HG03439 (cell line): ENCODE data around the gene HINT1.
"Not testable (repeated sequence)": the region's sequence is repeated elsewhere in the genome, so short reads cannot be mapped to it uniquely, and the experiment has no call there.

Experiments used
- ATAC-seq: cut with Tn5 transposase; IDR thresholded peaks from one replicate; pipeline ENCODE4 v1.9.1; 2021; ENCODE audit warnings: mild to moderate bottlenecking, moderate library complexity; ENCODE audit not compliant: unreplicated experiment

Gene HINT1

GRCh38 chr5:131171276-131171810, 6.3 kb upstream of the HINT1 start:
- ATAC-seq, result no peak

- ATAC-seq, result peak; percentile 99
These were observed 5.7 kb upstream of the HINT1 start, which contains the start of gene LYRM7 for GRCh38 chr5:131170540-131171275. LYRM7 (plus strand) TSS chr5:131170944; CDS start chr5:131171021, 77 bp downstream.

DNA sequence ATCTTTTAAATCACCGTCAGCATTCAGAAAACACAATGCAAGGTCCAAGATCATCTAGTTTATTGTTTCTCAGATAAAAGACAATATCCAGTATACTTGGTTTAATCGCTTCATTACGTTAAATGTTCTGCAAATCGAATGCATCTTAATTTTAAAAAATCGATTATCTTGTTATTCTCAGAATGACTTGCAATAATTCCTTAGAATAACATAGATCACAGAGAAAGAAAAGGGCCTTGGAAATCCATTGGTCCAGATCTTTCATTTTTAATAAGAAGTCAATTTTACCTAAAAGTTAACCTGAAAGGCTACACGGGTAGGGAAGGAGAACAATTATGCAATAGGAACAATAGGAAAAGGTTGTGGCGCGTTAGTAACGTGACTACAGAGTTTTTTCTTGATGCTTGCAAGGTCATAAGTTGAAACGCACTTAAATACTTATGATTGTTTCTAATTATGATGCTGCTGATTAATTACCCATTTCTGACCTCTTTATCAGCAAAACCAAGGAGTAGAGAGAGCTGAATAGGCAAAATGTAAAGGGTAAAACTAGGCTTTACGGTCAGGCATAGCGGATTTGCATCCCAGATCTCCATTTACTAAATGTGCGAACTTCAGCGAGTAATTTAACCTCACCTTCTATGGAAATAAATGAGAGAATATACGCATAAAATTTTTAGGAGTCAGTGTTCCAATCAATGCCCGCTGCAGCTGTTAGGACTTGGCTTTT, 4.9 kb upstream of the HINT1 start:
- ATAC-seq, result no peak

DNA sequence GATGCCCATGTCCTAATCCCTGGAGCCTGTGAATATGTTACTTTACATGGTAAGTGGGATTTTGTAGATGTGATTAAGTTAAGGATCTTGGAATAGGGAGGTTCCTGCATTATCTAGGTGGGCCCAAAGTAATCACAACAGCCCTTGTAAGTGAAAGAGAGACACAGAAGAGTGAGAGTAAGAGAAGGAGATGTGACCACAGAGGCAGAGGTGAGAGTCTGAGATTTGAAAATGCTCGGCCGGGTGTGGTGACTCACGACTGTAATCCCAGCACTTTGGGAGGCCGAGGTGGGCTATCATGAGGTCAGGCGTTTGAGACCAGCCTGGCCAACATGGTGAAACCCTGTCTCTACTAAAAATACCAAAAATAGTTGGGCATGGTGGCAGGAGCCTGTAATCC, 2.6 kb upstream of the HINT1 start:
- ATAC-seq, result no peak

- peak; percentile 75 for ATAC-seq
These were observed 601 bp downstream of the HINT1 start for GRCh38 chr5:131164191-131165118.

- ATAC-seq, result no peak
These were observed 1.6 kb downstream of the HINT1 start for GRCh38 chr5:131163276-131164119.

DNA sequence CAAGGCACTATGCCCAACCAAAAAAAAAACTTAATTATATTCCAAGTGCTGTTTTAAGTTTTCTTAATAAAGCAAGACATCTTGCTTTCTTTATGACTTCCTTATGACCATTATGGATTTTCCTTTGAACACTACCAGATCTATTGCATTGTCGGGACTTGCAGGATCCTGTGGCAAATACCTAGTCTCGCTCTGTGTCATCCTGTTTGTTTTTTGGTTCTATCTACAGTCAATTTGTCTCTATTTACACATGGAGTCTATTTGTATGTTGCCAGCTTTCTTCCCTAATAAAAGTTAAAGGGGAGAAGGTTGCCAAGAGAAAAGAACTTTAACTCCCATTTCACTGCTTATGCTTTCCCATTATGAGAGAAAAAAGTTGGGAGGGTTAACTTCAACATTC, 4.9 kb downstream of the HINT1 start:
- no peak for ATAC-seq

DNA sequence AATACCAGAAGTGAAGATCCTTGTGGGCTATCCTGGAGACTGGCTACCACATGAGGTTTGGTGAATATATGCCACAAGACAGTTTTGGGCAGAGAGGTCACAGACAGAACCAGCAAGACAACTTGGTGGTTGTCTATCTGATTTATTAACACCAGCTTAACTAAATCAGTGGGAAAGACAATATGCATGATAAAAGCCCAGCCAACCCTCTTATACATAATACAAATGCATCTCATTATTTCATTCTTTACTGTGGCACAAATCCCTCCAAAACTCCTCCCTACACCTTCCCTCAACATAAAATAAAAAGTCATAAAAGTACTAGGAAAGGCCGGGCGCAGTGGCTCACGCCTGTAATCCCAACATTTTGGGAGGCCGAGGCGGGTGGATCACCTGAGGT, 8.1 kb downstream of the HINT1 start:
- ATAC-seq, result no peak

DNA sequence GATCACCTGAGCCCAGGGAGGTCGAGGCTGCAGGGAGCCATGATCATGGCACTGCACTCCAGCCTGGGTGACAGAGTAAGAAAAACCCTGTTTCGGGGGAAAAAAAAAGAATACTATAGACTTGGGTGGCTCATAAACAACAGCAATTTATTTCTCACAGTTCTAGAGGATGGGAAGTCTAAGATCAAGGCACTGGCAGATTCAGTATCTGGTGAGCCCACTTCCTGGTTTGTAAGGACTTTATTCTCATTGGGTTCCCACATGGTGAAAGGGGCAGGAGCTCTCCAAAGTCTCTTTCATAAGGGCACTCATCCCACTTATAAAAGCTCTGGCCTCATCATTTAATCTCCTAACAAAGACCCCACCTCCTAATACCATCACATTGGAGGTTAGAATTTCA, 8.7 kb downstream of the HINT1 start:
- ATAC-seq, result no peak

GRCh38 chr5:131151216-131151615, 13.8 kb downstream of the HINT1 start:
- ATAC-seq, result no peak

GRCh38 chr5:131150408-131150807, 14.6 kb downstream of the HINT1 start:
- ATAC-seq, result no peak

DNA sequence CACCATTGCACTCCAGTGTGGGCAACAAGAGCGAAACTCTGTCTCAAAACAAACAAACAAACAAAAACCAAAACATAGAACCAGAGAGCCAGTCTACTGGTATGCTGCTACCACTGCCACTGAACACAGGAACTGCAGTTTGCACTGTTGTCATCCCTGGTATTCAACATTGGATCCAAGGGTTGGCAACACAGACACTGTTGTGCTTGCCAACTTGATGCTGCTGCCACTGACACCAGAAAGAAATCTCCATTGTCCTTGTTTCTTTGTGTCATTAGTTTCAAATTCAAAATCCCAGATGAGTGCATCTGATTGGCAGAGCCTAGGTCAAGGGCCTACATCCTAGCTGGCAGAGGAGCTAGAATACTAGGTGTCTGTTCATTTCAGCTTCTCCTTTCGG, 16.2 kb downstream of the HINT1 start:
- ATAC-seq, result no peak

GRCh38 chr5:131147258-131147657, 17.8 kb downstream of the HINT1 start:
- no peak for ATAC-seq

GRCh38 chr5:131142970-131143617, 22.0 kb downstream of the HINT1 start:
- no peak for ATAC-seq

GRCh38 chr5:131139321-131139720, 25.7 kb downstream of the HINT1 start:
- no peak for ATAC-seq

- ATAC-seq, result not testable (repeated sequence)
These were observed 26.6 kb downstream of the HINT1 start for GRCh38 chr5:131138406-131138805.

GRCh38 chr5:131133091-131133490, 32.0 kb downstream of the HINT1 start:
- not testable (repeated sequence) for ATAC-seq

DNA sequence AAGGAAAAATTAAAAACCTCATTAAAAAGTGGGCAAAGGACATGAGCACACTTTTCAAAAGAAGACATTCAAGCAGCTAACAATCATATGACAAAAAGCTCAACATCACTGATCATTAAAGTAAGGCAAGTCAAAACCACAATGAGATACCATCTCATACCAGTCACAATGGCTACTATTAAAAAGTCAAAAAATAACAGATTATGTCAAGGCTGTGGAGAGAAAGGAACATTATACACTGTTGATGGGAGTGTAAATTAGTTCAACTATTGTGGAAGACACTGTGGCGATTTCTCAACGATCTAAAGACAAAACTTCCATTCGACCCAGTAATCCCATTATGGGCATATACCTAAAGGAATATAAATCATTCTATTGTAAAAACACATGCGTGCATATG, 35.8 kb downstream of the HINT1 start:
- no peak for ATAC-seq

DNA sequence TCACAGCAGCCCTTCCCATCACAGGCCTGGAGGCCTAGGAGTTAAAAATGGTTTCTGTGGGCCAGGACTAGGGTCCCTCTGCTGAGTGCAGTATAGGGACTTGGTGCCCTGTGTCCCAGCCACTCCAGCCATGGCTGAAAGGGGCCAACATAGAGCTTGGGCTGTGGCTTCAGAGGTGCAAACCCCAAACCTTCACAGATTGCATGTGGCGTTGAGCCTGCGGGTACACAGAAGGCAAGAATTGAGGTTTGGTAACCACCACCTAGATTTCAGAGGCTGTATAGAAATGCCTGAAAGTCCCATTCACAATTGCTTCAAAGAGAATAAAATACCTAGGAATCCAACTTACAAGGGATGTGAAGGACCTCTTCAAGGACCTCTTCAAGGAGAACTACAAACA, 37.8 kb downstream of the HINT1 start:
- ATAC-seq, result not testable (repeated sequence)

DNA sequence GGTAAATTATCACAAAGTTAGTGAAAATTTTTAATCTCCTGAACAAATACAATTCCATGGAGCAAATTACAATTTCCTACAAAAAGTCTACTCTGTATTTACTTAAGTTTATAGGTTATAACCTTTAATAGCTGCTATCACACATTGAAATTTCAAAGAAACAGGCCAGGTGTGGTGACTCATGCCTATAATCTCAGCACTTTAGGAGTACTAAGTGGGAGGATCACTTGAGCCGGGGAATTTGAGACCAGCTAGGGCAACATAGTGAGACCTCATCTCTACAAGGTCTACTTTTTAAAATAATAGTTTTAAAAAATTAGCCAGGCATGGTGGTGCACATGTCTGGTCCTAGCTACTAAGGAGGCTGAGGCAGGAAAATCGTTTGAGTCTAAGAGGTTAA, 50.3 kb downstream of the HINT1 start:
- no peak for ATAC-seq
